Upper lobe of left lung (tissue), 6 donors: ENCODE results near the gene DGCR8. TPM values are rescaled to one million over a fixed set of nuclear protein-coding genes. Genes with fewer than 3 reads are reported as not detected.
A peak's percentile ranks its signal among the peaks of the same experiment; 100 is the strongest.

Experiments
- ATAC-seq, 2 donors: fragments of 200-7000 bp; cut with Tn5 transposase; one replicate each; pipeline ENCODE4 v1.9.1; 2022; ENCODE audit warnings: mild to moderate bottlenecking in 2 of 2, moderate library complexity in 2 of 2; ENCODE audit not compliant: low FRiP score in 2 of 2
- DNase-seq, 2 donors: peaks; one replicate each; pipeline ENCODE4 v3.0.0-alpha.2; 2019 to 2020
- H3K27ac ChIP-seq, 4 donors: fragments of 200-600 bp; sonication (generic); one replicate each; pipeline ENCODE4 v1.5.1; 2016 to 2019
- H3K27me3 ChIP-seq, 4 donors: fragments of 200-600 bp; sonication (generic); one replicate each; pipeline ENCODE4 v1.5.1; 2017 to 2019
- H3K36me3 ChIP-seq, 4 donors: fragments of 200-600 bp; sonication (generic); one replicate each; pipeline ENCODE4 v1.5.1; 2016 to 2019
- H3K4me1 ChIP-seq, 4 donors: fragments of 200-600 bp; sonication (generic); one replicate each; pipeline ENCODE4 v1.5.1; 2018 to 2019
- H3K4me3 ChIP-seq, 4 donors: fragments of 200-600 bp; sonication (generic); one replicate each; pipeline ENCODE4 v1.5.1; 2017 to 2019; ENCODE audit warnings: mild to moderate bottlenecking in 2 of 4, moderate library complexity in 1 of 4
- H3K9me3 ChIP-seq, 4 donors: fragments of 200-600 bp; sonication (generic); one replicate each; pipeline ENCODE4 v1.5.1; 2018 to 2019
- EP300 ChIP-seq, 4 donors: sonication (generic); formaldehyde crosslinking; IDR thresholded peaks; one replicate each; pipeline ENCODE4 v1.5.1; 2017; ENCODE audit warnings: antibody characterized with exemption in 4 of 4, control low read depth in 2 of 4
- POLR2A ChIP-seq, 4 donors: fragments of 450-650 bp; IDR thresholded peaks; one replicate each; pipeline ENCODE4 v1.5.1; 2016 to 2017; ENCODE audit warnings: antibody characterized with exemption in 4 of 4, mild to moderate bottlenecking in 2 of 4
- POLR2AphosphoS5 ChIP-seq, 2 donors: sonication (generic); formaldehyde crosslinking; IDR thresholded peaks; one replicate each; pipeline ENCODE4 v1.5.1; 2017; ENCODE audit warnings: antibody characterized with exemption in 2 of 2
- WGBS, 2 donors: methylation state at CpG; one replicate each; pipeline ENCODE4 v1.1.5; 2017 to 2018; 5-methylcytosine and 5-hydroxymethylcytosine counted together
- total RNA-seq, 6 donors: library from RNA; depleted of rRNA in 4 of 6; stranded (reverse); fragments of >200 nt in 4 of 6; gene quantifications; one replicate each; pipeline versions ENCODE4 v1.1.0 to v1.2.1, GENCODE V29; 2016 to 2021
- TF ChIP-seq, protein P1 (sequence below), 6 experiments: fragments of 450-650 bp in 4 of 6; fragments of 200-600 bp in 2 of 6; sonication (generic) in 2 of 6; IDR thresholded peaks; one replicate each; pipeline ENCODE4 v1.5.1; 2016 to 2019; ENCODE audit warnings: antibody characterized with exemption in 6 of 6
- donor health status: DM: no; HTN: no; CAD: no; lungs with moderate emphysema.
- donor health status: DM: no; HTN: yes; CAD: no; lungs with severe emphysema.

DGCR8 gene
- total RNA-seq, 6 donors from 2014 or later = 27.7 to 95.3 (median 33.1) TPM

DNA sequence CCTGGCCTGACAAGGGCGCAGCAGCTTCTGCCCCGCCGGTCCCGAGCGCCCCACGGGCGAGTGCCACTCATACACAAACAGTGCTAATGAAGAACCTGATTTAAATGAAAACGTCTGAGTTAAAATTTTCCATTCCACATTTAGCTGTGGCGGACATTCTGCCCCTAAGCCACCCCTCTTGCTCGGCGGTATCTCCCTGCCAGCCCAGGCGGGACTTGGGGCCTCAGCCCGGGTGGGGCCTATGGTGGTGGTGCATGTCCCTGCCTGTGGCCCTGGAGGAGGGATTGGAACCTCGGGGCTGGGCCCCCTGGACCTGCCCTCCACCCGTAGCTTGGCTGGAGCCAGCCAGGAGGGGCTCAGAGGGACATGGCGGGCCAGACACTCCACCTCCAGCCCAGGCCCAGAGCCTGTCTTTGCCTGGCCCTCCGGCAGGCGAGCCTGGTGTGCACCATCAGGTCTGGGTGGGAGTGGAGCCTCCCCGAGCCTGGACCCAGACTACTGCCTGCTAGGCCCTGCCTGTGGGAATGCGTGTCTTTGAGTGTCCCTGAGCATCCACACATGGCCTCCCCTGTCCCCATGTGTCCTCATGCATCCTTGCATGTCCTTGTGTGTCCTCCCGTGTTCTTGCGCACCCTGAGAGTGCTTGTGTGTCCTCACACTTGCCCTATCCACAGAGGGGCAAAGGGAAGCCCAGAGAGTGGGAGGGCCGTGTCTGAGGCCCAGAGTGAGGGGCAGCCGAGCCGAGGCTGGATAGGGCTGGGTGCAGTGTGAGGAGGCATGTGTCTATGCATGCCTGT, 56.0 kb downstream of the DGCR8 start:
- TF ChIP-seq, protein P1, sequence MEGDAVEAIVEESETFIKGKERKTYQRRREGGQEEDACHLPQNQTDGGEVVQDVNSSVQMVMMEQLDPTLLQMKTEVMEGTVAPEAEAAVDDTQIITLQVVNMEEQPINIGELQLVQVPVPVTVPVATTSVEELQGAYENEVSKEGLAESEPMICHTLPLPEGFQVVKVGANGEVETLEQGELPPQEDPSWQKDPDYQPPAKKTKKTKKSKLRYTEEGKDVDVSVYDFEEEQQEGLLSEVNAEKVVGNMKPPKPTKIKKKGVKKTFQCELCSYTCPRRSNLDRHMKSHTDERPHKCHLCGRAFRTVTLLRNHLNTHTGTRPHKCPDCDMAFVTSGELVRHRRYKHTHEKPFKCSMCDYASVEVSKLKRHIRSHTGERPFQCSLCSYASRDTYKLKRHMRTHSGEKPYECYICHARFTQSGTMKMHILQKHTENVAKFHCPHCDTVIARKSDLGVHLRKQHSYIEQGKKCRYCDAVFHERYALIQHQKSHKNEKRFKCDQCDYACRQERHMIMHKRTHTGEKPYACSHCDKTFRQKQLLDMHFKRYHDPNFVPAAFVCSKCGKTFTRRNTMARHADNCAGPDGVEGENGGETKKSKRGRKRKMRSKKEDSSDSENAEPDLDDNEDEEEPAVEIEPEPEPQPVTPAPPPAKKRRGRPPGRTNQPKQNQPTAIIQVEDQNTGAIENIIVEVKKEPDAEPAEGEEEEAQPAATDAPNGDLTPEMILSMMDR (IDR thresholded peaks at IDR 0.05) = no peak
- TF ChIP-seq POLR2A (IDR thresholded peaks at IDR 0.05) = no peak
- TF ChIP-seq POLR2AphosphoS5 (IDR thresholded peaks at IDR 0.05) = no peak
- no peak for TF ChIP-seq EP300 (IDR thresholded peaks at IDR 0.05)
- Histone ChIP-seq H3K27ac (no peak overlapping the region), H3K9me3 (no peaks in the 10 kb centered on the region), H3K4me3 (no peak overlapping the region), H3K36me3 (peaks cover 0 to 18% (median 11%) of the 10 kb centered on the region in 4 donors), H3K27me3 (no peaks in the 10 kb centered on the region), H3K4me1 (peaks cover 41 to 69% (median 51%) of the 10 kb centered on the region in 4 donors)
- DNase-seq (peak in 1 of 2 donors; percentile 71), ATAC-seq (no peak)
- WGBS, 2 donors = 88 to 93% methylated on average over 15 to 23 of the region's 25 CpGs

DNA sequence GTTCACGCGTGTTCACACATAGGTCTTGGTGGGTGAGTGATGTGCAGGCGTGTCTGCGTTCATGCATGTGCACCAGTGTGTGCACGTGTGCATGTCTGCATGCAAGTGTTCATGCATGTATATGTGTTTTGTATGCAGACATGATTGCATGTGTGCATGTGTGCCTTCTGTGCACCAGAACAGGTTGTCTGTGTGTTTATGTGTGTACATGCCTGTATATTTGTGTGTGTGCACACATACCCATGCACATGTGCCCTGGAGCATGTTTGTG, 56.5 kb downstream of the DGCR8 start:
- H3K9me3 ChIP-seq = no peaks in the 10 kb centered on the region
- H3K36me3 ChIP-seq = peaks cover 0 to 23% (median 13%) of the 10 kb centered on the region in 4 donors
- no peaks in the 10 kb centered on the region for H3K27me3 ChIP-seq
- peaks cover 41 to 69% (median 51%) of the 10 kb centered on the region in 4 donors for H3K4me1 ChIP-seq
- TF ChIP-seq, protein P1 (IDR thresholded peaks at IDR 0.05) = no peak
- TF ChIP-seq EP300 (IDR thresholded peaks at IDR 0.05) = no peak
- no peak for TF ChIP-seq POLR2AphosphoS5 (IDR thresholded peaks at IDR 0.05)
- no peak for TF ChIP-seq POLR2A (IDR thresholded peaks at IDR 0.05)
- ATAC-seq (no peak), DNase-seq (no peak)
- H3K4me3 ChIP-seq = no peak overlapping the region
- 95% methylated on average over 5 of the region's 5 CpGs for WGBS, 2 donors
- H3K27ac ChIP-seq = no peak overlapping the region

DNA sequence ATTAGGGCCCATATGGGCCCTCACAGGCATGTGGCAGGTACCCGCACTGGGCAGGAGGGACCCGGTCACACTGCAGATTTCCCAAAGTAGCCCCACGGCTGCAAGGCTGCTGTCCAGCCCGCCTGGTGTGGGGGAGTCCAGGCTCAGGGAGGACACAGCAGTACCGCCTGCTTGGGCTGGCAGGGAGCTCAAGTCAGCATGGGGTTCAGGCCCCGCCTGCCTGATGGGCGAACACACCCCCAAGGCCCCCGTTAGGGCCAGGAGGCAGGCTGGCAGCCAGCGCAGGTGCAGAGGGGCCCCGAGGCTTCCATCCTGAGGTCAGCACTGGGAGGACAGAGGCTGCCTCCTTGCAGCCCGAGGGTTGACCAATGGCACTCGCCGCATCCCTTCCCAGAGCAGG, 57.1 kb downstream of the DGCR8 start:
- H3K27me3 ChIP-seq = no peaks in the 10 kb centered on the region
- H3K4me3 ChIP-seq = no peak overlapping the region
- peaks cover 0 to 25% (median 14%) of the 10 kb centered on the region in 4 donors for H3K36me3 ChIP-seq
- no peaks in the 10 kb centered on the region for H3K9me3 ChIP-seq
- no peak for TF ChIP-seq POLR2A (IDR thresholded peaks at IDR 0.05)
- no peak for TF ChIP-seq POLR2AphosphoS5 (IDR thresholded peaks at IDR 0.05)
- TF ChIP-seq, protein P1 (IDR thresholded peaks at IDR 0.05) = no peak
- TF ChIP-seq EP300 (IDR thresholded peaks at IDR 0.05) = no peak
- 87 to 90% methylated on average over 3 to 4 of the region's 13 CpGs for WGBS, 2 donors
- ATAC-seq = no peak
- peak in 1 of 2 donors; percentile 76 for DNase-seq
- H3K27ac ChIP-seq = no peak overlapping the region
- peaks cover 41 to 67% (median 51%) of the 10 kb centered on the region in 4 donors for H3K4me1 ChIP-seq

DNA sequence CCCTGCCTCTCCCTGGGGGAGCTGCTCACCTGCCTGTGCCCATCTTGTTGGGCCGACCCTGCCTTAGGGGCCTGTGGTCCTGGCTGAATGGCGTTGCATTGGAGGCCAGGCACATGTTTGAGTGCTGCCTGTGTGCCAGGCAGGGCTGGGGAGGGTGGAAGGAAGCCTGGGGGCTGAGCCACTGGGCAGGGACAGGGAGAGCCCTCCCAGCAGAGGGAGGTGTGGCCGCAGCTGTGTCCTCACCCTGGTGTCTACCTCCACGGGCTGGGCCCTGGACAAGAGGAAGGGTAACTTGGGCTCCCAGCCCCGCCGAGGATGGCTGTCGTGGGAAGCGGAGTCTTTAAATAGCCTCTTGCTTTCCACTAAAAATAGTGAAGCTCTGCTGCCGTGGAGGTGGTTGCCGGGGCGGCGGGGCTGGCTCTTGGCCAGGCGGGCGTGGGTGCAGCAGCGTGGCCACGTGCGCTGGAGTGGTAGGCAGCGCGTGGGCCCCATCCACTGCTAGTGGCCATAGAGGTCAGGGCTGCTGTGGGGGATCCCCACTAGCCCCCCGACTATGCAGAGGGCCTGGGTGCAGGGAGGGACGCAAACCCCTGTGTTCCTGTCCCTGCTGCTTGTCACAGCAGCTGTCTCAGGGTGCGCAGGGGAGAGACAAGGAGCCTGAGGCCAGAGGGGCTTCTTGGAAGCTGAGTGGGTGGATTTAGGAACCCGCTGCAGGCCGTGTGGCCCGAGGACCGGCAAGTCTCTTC, 57.8 kb downstream of the DGCR8 start:
- Histone ChIP-seq H3K27ac (no peak overlapping the region), H3K4me3 (no peak overlapping the region), H3K9me3 (no peaks in the 10 kb centered on the region), H3K4me1 (peaks cover 36 to 60% (median 44%) of the 10 kb centered on the region in 4 donors), H3K36me3 (peaks cover 0 to 31% (median 16%) of the 10 kb centered on the region in 4 donors), H3K27me3 (no peaks in the 10 kb centered on the region)
- TF ChIP-seq, protein P1 (IDR thresholded peaks at IDR 0.05) = no peak
- TF ChIP-seq POLR2AphosphoS5 (IDR thresholded peaks at IDR 0.05) = no peak
- no peak for TF ChIP-seq EP300 (IDR thresholded peaks at IDR 0.05)
- no peak for TF ChIP-seq POLR2A (IDR thresholded peaks at IDR 0.05)
- no peak for ATAC-seq
- 42 to 65% methylated on average over 7 to 26 of the region's 26 CpGs for WGBS, 2 donors
- DNase-seq = peak in 1 of 2 donors; percentile 87
